C1 segment of cervical spinal cord (tissue), 14 donors: ENCODE data around the gene ZMYND11.
A peak's percentile ranks its signal among the peaks of the same experiment; 100 is the strongest.
"Not testable (repeated sequence)": the region's sequence is repeated elsewhere in the genome, so short reads cannot be mapped to it uniquely, and the experiment has no call there.

Source experiments
- DNase-seq, 14 donors: peaks; one replicate each; lab custom pipeline; 2025; lab: John Stamatoyannopoulos, UW

Gene ZMYND11

DNA sequence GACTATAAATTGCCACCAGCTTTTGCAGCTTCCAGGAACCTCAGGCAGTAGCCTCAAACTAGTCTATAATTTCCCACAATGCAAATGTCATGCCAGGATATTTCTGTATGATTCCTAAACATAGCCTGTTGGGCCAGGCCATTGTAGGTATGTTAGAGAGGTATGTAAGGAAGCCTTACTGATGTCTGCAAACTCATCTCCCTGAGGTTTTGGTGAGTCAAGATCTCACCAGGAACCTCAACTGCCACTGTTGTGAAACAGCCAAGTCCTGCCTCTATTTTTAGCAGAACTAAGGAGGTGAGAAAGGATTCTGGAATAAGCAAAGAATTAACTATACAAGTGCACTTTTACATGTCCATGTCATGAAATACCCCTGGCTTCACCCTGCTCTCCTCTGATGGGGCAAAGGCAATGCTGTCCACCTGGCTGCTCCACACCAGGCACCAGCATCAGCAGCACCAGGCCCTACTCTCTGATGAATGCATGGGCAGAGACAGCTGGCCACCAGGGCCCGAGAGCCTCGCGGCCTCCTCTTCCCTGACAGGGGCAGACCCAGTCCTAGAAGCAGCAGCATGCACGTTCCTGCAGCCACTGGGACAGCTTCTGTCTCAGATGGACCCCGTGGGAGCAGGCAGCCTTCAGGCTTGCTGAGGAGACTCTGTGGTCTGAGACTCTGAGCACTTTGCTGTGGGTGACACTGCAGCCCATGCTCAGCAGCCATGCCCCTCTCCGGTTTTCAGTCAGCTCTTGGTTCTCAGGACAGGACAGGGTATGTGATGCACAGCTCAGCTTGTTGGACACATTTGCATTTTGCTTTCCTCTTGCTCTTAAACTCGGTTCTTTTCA, 147.3 kb downstream of the ZMYND11 start:
- no peak for DNase-seq

DNA sequence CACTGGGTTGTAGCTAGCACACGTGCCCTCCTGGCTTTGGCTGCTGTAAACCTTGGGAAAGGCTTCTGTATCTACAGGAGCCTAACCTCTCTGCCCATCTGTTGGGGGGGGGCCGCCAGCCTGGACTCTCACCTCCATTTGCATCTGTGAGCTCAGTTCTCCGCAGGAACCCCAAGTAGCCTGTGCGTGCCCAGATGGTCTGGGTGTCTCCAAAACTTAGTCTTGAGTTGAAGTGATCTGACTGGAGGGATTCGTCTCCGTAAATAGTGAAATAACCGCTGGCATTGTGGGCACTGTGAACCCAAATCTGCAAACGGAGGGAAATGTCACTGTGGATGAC, 147.9 kb downstream of the ZMYND11 start:
- no peak for DNase-seq

DNA sequence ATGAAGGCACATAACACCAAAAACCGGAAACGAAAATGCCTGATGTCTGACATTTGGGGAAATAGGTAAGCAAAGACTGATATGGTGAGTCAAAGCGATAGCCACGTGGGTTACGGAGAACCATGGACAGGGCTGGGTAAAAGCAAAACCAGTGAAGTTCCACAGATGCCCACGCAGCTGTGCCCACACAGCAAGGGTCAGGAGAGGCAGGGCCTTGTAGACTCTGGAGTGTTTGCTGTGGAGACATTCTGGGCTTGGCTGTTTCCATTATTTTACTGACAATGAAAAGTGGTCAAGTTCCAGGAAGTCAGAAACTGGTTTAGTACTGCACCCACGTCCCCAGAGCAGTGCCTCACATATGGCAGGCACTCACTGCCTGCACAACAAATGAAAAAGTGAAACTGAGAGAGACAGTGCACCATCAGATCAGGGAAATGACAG, 148.7 kb downstream of the ZMYND11 start:
- no peak for DNase-seq

DNA sequence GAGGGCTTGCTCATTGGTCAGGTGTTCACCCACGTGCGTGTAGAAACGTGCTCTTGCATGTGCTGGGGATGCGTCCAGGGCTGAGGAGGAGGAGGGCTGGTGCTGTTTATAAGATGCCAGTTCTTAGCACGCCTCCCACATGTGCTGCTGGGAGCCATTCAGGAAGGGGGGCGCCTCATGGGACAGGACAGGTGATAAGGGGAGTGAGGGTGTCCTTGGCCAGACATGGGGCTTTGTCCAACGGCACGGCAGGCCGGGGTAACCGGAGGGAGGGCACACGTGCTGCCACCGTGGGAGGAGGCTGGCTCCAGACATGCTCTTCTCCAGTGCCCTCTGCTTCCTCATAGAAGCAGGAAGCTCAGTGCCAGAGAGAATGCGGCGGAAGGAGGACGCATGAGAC, 150.0 kb downstream of the ZMYND11 start:
- no peak for DNase-seq

DNA sequence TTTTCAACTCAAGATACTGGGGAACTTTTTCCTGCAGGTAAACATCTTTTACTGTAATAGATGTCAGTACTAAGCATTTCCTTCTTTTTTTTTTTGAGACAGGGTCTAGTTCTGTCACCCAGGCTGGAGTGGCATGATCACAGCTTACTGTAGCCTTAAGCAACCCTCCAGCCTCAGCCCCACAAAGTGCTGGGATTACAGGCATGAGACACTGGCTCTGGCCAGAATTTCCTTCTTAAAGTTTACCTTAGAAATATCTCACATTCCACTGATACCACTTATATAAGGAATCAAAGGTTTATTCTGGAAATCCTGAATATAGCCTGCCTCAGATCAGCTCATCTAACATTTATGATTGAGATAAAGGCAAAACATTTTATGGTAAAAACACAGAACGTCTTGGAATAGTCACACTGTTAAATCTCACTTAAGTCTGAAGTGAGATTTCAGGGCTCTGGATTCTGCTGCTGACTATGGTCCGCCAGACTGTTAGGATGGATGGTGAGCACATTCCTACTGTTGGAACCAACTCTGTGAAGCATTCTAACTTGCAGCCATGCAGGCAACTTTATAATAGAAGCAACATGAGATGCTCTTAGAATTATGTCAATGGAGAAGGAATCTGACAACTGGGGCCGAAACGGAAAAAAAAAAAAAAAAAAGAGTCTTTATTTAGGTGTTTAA, 151.9 kb downstream of the ZMYND11 start:
- no peak for DNase-seq

DNA sequence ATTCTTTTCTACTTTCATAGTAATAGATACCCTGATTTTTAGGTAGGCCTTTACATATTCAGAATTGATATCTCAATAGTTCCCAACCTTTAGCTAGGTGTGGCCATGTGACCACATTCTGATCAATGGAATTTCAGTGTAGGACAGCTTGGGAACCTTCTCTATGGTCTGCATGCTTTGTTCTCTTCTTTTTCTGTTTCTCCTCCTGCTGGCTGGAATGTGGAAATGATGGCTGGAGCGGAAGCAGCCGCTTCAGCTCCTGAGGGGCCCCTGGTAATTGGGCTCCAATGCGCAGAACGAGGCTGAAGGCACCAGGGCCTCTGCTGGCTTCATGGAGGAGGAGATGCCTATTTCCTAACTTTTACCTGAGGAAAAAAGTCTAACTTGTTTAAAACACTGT, 152.6 kb downstream of the ZMYND11 start:
- DNase-seq: no peak

DNA sequence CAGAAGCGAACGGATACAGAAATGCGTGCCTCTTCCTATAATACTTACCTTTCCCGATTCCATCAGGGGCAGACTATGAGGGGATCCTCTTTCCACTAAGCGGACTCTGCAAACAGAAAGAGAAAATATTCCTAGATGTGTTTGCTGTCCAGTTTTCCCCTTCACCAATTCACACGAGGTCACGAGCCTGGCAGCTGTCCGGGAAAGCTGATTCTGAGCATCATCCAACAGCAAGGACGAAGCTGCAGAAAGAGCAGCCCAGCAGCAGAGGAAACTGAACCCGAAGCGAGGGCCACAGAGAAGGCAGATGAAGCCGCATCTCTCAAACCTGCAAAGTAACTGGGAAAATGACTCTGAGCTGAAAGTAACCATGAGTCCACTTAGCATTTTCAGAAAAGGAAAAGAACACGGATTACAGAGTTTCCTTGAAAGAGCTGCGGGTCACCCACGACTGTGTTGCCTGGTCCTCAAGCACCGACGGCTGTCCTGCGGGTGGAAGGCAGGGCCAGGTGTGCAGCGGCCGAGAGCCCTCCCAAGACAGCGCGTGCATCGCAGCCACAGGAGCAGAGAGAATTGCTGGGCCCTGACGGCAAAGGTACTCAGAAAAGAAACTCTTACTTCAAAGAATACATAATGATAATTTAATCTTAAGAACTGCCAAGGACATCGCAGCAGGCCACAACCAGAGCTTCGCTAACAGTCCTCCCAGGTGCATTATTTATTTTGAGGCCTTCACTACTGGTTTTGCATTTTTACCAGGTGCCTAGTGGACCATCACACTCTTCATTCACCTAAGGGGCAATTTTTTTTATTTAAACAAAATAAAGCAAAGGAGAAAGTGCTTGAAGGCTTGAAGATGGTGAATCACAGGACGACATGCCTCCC, 153.3 kb downstream of the ZMYND11 start:
- DNase-seq: no peak

DNA sequence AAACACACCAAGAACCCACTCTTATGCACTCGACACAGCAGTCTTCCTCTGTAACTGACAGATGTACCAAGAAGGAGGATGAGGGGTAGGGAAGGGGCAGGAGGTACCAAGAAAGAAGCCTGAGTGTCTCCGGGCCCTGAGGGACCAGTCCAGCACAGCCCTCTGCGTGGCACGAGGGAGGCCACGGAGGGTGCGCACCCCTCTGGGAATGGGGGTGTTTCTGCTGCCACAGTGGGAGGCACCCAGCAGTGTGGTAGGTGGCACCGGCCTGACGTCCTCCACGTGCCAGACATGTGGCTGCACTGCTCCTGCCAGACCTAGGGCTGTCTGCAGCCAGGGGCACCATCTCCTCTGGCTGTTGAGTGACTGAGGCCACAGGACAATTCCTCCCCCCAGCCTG, 154.3 kb downstream of the ZMYND11 start:
- DNase-seq: no peak

DNA sequence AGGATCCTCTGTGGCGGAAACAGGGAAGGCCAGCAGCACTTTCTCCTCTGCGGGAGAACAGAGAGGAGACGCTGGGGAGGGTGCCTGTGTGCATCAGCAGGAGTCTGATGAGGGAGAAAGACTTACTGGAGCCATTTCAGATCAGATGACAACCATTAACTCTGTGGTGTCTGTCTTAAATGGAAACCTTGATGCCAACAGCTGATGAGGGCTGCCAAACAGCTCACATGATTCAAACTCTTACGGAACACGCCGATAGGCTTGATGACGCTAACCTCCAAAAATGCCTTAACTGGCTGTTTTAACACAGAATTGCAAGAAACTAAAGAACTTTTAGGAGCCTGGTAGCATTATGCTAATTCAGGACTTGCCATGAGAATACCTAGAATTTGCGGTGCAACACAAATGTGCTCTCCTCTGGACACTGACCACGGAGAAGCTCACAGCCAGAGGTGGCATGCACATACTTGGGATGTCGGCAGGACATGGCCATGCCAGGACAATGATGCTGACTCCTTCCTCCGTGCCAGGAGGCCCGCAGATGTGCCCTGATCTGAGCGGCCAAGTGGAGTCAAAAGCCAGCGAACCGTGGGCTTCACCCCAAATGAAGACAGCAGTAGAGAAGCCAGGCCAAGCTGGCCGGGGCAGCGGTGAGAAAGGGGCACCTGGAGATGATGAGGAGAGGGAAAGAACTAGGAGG, 154.9 kb downstream of the ZMYND11 start:
- DNase-seq: no peak

DNA sequence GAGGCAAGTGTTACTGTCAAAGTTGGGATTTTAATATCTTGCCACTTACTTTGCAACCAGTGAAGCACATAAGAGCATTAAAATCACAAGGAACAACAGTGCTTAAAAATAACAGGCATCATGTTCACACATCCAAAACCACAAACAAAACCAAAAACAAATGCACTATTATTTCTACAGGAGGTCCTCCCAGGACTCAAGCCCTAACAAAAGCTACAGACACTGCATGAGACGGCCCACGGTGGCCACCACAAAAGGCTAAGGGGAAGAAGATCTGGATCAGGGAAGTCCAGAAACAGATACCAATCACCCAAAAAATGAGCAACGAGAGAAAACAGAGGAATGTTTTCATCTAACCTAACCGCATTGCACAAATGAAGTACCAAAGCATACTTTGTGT, 158.4 kb downstream of the ZMYND11 start:
- no peak for DNase-seq

DNA sequence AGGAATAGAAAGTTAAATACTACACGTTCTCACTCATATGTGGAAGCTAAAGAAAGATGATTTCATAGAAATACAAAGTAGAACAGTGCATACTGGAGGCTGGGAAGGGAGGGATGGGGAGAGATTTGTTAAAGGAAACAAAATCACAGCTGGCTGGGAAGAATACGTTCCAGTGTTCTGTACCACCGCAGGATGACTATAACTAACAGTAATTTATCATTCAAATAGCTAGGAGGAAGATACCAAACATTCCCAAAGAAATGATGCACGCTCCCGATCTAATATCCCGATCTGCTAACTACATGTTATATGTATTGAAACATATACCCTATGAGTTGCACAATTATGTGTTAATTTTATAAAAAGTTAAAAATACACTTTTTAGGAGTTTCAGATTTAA, 162.3 kb downstream of the ZMYND11 start:
- DNase-seq: peak in 1 of 14 donors; percentile 55

DNA sequence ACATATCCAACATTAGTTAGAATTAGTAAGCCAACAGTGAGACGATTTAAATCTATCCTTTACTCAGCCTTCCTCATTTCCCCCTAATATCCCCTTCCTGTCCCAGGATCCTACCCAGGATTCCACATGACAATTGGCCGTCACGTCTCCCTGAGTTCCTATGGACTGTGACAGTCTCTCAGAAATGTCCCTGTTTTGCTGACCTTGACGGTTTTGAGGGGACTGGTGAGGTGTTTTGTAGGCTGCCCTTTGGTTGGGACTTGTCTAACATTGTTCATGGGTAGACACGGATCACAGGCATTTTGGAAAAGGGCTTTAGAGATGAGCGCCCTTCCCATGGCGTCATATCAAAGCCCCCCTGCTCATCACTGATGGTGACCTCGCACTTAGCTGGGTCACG, 162.8 kb downstream of the ZMYND11 start:
- DNase-seq: no peak

DNA sequence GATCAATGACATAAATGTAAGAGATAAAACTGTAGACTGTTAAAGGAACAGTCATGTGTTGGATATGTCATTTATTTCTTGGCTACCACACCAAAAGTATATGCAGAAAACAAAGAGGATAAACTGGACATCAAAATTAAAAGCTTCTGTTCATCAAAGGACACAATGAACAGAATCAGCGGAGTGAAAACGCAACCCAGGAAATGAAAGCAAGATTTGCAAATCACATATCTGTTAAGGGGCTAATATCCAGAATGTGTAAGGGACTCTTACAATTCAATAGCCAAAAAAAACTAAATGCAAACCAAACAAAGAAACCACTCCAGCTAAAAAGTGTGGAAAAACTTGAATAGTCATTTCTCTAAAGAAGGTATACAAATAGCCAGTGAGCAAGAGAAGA, 164.3 kb downstream of the ZMYND11 start:
- no peak for DNase-seq

DNA sequence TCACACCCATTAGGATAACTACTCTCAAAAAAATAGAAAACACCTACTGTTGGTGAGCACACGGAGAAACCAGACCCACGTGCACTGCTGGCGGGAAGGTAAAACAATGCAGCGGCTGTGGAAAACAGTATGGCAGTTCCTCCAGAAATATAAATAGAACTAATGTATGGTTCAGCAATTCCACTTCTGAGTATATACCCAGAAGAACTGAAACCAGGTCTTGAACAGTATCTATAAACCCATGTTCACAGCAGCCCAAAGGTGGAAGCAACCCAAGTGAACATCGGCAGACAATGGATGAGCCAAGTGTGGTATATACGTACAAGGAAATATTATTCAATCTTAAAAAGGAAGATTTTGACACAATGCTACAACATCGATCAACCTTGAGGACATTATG, 164.7 kb downstream of the ZMYND11 start:
- no peak for DNase-seq

DNA sequence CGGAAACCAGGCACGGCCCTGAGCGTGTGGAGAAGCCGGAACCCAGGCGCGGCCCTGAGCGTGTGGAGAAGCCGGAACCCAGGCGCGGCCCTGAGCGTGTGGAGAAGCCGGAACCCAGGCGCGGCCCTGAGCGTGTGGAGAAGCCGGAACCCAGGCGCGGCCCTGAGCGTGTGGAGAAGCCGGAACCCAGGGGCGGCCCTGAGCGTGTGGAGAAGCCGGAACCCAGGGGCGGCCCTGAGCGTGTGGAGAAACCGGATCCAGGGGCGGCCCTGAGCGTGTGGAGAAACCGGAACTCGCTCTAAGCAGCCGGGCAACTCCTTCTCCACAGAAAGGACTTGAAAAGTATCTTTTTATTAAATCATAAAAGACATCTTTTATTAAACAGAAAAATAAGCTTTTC, 165.3 kb downstream of the ZMYND11 start:
- DNase-seq: not testable (repeated sequence)

DNA sequence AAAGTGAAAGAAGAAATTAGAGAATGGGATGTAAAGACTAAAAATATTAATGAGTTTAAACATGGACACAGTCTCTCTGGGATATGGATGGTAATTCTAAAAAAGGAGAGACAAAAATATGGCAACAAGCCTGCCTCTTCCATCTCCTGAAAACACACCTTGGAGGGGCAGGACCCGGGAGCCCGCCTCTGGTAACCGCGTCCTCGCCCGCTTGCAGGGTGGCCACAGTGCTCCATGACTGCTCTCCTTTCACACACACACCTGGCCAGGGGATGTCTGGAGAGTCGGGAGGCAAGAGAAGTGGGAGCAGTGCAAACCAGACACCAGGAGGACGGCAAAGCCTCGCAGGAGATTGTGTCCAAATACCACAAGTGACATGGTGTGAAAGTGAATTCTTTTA, 166.3 kb downstream of the ZMYND11 start:
- no peak for DNase-seq
